Measurements from ENCODE around the gene GXYLT1. TPM values are rescaled to one million over a fixed set of nuclear protein-coding genes. Genes with fewer than 3 reads are reported as not detected.

The GXYLT1 gene
- total RNA-seq, 1 donor, result 9.8 TPM

DNA sequence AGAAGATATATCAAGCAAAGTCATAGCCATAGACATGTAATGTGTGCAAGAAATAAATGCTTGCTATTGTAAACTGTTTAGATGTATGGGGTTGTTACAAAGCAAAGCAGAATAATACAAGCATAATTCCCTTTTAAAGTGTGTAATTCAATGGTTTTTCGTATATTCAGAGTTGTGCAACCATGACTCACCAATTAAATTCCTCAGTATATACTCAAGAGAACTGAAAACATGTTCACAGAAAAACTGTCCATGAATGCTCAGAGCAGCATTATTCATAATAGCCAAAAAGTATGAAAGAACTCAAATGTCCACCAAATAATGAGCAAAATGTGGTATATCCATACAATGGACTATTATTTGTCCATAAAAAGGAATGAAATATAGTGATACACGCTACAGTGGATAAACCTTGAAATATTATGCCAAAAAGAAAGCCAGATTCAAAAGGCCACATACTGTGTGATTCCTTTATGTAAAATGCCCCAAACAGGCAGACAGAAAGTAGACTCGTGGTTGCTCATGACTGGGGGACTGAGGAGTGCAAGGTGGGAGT, 9.3 kb downstream of the GXYLT1 start:
- TF ChIP-seq, protein P1, sequence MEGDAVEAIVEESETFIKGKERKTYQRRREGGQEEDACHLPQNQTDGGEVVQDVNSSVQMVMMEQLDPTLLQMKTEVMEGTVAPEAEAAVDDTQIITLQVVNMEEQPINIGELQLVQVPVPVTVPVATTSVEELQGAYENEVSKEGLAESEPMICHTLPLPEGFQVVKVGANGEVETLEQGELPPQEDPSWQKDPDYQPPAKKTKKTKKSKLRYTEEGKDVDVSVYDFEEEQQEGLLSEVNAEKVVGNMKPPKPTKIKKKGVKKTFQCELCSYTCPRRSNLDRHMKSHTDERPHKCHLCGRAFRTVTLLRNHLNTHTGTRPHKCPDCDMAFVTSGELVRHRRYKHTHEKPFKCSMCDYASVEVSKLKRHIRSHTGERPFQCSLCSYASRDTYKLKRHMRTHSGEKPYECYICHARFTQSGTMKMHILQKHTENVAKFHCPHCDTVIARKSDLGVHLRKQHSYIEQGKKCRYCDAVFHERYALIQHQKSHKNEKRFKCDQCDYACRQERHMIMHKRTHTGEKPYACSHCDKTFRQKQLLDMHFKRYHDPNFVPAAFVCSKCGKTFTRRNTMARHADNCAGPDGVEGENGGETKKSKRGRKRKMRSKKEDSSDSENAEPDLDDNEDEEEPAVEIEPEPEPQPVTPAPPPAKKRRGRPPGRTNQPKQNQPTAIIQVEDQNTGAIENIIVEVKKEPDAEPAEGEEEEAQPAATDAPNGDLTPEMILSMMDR (IDR thresholded peaks at IDR 0.05; ENCODE audit: insufficient read depth, low read length), result no peak
- DNase-seq (ENCODE audit: low read depth), result peak; percentile 83
- H3K4me3 ChIP-seq (ENCODE audit: low read depth, low read length), result no peak overlapping the region

DNA sequence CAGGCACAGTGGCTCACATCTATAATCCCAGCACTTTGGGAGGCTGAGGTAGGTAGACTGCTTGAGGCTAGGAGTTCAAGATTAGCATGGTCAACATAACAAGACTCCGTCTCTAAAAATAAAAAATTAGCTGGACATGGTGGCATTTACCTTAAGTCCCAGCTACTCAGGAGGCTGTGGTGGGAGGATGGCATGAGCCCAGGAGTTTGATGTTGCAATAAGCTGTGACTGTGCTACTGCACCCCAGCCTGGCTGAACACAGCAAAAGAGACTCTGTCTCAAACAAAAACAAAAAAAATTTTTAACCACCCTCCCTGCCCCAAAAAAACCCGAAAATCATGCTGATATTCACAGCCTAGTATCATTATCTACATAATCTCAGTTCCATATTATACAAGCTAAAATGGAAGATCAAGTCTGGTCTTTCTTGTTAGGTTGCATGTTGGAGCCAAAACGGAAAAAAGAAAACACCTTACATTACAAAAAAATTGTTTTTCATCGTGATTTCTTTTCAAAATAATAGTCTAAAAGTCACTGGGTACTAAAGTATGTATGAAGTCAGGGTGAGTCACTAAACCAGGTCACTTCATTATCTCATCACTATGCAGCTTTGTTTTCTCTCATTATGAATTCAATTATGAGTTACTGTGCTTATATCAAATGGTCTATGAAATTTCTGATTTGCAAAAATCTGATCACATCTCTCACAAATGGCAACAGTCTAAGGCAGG, 13.8 kb downstream of the GXYLT1 start:
- peak overlapping the region; percentile 32 for H3K4me3 ChIP-seq (ENCODE audit: low read depth, low read length)
- TF ChIP-seq, protein P1 (IDR thresholded peaks at IDR 0.05; ENCODE audit: insufficient read depth, low read length), result no peak

DNA sequence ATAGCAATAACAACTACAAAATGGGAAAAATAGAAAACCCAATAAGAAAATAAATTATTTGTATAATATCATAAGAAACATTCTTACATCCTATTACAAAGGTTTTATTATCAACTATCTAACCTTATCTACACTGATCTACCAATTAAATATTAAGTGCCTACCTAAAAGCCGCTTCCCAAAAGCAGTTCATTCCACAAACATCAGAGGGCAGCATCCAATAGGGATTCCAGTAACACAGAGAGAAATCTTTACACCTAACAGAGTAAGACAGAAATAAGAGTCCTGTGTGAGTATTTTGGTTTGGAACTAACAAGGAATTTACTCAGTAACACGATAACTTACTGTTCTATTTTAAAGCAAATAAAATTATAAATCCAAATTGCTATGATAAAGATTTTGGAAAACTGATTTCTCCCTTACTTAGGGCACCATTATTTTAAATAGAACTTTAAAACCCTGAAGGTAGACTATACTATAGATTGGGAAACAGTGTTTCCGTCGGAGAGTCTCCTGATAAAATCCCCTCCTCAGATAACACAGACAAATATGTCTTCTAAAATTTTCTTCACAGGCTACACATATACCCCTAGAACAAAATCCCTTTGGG, 15.0 kb downstream of the GXYLT1 start:
- TF ChIP-seq, protein P1 (IDR thresholded peaks at IDR 0.05; ENCODE audit: insufficient read depth, low read length), result peak; percentile 86
- peak; percentile 84 for DNase-seq (ENCODE audit: low read depth)

More for the DNA sequence above, 13.8 kb downstream of the GXYLT1 start:
- peak; percentile 56 for DNase-seq (ENCODE audit: low read depth)

GRCh38 chr12:42128888-42129287, 15.8 kb downstream of the GXYLT1 start:
- no peak overlapping the region for H3K4me3 ChIP-seq (ENCODE audit: low read depth, low read length)
- DNase-seq (ENCODE audit: low read depth), result no peak
- TF ChIP-seq, protein P1 (IDR thresholded peaks at IDR 0.05; ENCODE audit: insufficient read depth, low read length), result no peak

More for the DNA sequence above, 15.0 kb downstream of the GXYLT1 start:
- no peak overlapping the region for H3K4me3 ChIP-seq (ENCODE audit: low read depth, low read length)

DNA sequence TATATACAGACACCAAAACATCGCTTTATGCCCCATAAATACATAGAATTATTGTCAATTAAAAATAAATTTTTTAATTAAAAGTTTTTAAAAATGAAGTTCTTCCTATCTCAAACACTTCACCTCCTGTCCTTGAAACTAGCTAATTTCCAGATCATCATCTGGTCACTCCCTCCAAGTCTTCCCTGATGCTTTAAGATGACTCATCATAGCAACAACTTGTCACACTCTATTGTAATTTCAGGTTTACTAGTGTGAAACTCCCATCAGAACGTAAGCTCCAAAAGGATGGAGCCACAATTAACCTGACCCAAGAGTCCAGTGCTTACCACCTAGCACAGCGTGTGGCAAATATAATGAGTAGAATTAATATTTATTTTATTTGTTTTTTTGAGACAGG, 16.3 kb downstream of the GXYLT1 start:
- no peak for DNase-seq (ENCODE audit: low read depth)
- H3K4me3 ChIP-seq (ENCODE audit: low read depth, low read length), result no peak overlapping the region
- TF ChIP-seq, protein P1 (IDR thresholded peaks at IDR 0.05; ENCODE audit: insufficient read depth, low read length), result no peak

GRCh38 chr12:42126963-42127362, 17.7 kb downstream of the GXYLT1 start:
- TF ChIP-seq, protein P1 (IDR thresholded peaks at IDR 0.05; ENCODE audit: insufficient read depth, low read length), result no peak
- DNase-seq (ENCODE audit: low read depth), result no peak
- H3K4me3 ChIP-seq (ENCODE audit: low read depth, low read length), result no peak overlapping the region

Measured in fibroblast of the aortic adventitia (primary cell).